ENCODE data around the gene GPR84. TPM values are rescaled to one million over a fixed set of nuclear protein-coding genes. Genes with fewer than 3 reads are reported as not detected.

GPR84 gene
- total RNA-seq = 49.4 TPM

DNA sequence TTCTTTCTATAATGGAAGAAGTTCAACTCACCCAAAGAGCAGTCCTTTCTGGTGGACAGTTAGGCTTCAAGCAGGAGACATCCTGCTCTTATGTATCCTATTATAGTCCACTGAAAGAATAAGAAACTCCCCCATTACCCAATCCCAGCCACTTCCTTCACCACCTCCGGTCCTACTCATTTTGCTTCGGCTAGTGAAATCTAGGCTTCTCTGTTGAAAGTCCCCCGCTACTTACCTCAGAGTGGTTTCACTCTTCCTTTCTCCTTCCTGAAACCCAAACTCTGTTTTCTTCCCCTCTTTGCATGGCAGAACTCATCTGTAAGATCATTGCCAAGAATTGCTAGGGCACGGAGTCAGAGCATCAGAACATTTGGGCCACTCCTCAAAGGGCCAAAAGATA lies at the start of gene GPR84:
Gene GPR84, minus strand, starts transcription at position 74 of the 400 bp plus-strand sequence. CDS start 635 bp downstream, outside the sequence.
- Histone ChIP-seq H3K9me3 (ENCODE audit: low read depth, low read length) (no peaks in the 10 kb centered on the region), H3K4me3 (ENCODE audit: low read length) (peak within 1 kb of the TSS; percentile 7), H3K4me1 (ENCODE audit: insufficient read depth, low read length) (peaks cover 77% of the 10 kb centered on the region), H3K27me3 (ENCODE audit: insufficient read depth, low read length) (no peaks in the 10 kb centered on the region)

DNA sequence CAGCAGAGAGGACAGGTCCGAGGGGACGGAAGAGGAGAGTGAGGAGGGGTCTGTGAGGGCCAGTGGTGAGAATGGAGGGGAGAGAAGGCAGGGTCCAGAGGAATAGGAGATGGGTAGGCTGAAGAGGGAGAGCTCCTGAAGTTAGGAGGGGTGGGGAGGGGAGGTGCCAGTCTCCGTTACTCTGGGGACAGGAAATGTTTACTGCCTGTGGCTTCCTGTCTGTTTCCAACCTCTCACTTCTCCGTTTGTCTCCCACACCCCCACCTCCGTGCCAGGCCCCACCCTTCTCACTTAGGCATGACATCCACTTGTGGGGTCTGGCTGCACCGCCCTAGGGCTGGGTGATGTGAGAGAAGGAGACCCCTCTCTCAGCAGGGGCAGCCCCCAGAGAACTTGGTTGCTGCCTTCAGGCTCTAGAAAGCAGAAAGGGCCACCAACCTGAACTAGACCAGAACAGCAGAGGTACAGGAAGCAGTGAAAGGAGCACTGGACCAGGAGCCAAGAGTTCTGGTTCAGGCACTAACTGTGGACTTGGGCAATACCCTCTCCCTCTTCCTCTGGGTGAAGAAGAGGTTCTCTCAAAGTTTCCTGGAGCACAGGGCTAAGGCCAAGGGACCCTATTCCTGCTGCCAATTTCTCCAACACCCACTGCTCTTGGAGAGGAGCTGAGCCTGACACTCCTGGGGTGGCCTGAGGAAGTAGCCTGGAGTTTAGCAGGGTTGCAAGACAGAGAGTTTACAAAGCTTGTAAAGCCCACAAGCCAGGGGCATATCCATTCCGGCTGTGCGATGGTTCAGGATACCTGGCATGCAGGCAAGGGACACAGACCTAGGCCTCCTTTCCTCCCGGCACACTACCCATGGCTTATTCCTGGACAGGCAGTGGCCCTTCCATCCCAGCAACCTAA lies 49.3 kb upstream of the GPR84 start:
- Histone ChIP-seq H3K4me3 (ENCODE audit: low read length) (peak overlapping the region; percentile 27), H3K4me1 (ENCODE audit: insufficient read depth, low read length) (peaks cover 95% of the 10 kb centered on the region), H3K9me3 (ENCODE audit: low read depth, low read length) (no peaks in the 10 kb centered on the region), H3K27me3 (ENCODE audit: insufficient read depth, low read length) (no peaks in the 10 kb centered on the region)

DNA sequence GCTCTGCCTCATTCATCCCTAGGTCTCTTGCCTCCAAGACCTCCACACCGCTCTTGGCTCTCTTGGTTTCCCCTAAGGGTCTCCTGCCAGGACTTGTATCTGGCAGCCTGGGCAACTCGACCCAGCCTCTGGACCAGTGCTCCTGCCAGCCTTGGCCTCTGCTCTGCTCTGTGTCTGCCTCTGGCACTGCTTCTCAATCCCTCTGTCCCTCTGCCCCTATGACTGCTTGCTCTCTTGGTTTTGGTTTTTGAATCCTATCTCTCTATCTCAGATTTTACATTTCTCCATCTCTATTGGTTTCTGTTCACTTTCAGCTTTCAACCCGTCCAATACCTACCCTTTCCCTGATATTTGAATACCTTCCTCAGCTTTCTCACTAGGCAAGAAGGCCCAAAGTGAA lies 48.5 kb upstream of the GPR84 start:
- peak overlapping the region; percentile 27 for H3K4me3 ChIP-seq (ENCODE audit: low read length)
- no peaks in the 10 kb centered on the region for H3K9me3 ChIP-seq (ENCODE audit: low read depth, low read length)
- no peaks in the 10 kb centered on the region for H3K27me3 ChIP-seq (ENCODE audit: insufficient read depth, low read length)
- peaks cover 100% of the 10 kb centered on the region for H3K4me1 ChIP-seq (ENCODE audit: insufficient read depth, low read length)

DNA sequence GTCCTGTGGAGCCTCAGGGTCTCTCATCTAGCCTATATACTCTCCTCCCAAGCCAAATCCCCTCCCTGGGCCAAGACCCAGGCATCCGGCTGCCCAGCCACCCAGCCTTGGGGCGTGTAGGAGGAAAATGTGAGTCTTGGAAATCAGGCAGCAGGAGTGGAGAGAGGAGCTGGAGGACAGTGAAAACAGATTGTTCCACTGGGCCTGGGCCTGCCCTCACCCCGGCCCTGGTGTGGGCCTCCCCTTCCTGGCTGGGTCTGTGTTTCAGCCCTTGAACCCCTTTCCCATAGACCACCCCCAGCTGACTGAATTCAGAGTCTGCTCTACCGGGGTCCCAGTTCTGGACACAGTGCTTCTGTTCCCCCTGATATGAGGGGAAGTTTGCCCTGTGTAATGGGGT lies 48.1 kb upstream of the GPR84 start:
- H3K27me3 ChIP-seq (ENCODE audit: insufficient read depth, low read length) = no peaks in the 10 kb centered on the region
- no peaks in the 10 kb centered on the region for H3K9me3 ChIP-seq (ENCODE audit: low read depth, low read length)
- H3K4me1 ChIP-seq (ENCODE audit: insufficient read depth, low read length) = peaks cover 100% of the 10 kb centered on the region
- peak overlapping the region; percentile 27 for H3K4me3 ChIP-seq (ENCODE audit: low read length)

DNA sequence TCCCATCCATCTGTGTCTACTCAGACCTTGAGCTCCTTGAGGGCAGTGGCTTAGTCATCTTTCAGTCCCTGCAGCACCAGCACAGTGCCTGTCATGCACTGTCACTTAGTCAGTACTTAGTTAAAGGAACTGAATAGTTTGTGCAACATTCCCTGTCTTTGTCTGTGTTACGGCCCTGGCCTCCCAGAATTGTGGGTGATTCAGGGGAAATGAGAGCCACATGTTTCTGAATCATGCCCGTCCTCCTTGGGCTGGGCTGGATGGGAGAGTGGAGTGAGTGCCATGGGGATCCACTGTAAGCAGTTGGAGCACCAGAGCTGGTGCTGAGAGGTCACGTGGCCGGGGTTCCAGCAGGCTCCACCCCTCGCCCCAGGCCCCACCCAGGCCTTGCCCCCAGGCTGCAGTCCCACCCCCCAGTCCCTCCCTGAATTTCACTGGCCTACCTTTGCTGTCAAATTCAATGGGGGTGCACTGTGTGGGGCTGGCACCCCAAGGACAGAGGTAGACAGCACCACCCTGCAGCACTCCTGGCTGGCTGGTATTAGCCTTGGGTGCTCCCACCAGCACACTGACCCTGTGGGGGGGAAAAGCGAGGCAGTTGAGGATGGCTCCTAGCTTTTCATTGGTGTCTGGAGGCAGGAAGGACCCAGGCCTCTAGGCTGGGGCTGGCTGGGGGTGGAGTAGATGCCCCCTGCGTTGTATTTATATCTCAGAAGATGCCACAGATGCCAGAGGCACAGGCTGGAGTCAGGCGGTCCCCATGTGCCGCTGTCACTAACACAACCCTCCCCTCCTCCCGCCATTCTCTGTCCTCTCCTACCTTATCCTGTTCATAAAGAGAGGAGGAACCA lies 47.3 kb upstream of the GPR84 start:
- Histone ChIP-seq H3K27me3 (ENCODE audit: insufficient read depth, low read length) (no peaks in the 10 kb centered on the region), H3K4me3 (ENCODE audit: low read length) (peak overlapping the region; percentile 10), H3K4me1 (ENCODE audit: insufficient read depth, low read length) (peaks cover 96% of the 10 kb centered on the region), H3K9me3 (ENCODE audit: low read depth, low read length) (no peaks in the 10 kb centered on the region)

DNA sequence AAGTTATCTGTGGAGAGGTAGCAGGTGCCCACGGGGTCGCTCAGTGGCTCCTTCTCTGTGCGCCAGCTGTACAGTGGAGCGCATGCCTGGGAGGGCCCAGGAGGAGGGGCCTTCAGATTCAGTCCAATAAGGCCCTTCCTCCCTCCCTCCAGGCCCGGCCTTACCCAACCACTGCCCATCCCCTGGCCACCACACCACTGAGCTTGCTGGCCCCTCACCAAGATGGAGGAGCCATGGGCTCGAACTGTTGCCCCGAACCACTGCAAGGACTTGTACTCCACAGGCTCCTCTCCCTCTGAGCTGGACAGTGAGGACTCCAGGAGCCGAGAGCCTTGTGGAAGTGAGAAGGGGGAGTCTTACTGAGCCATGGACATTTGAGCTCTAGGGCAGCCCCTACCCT lies 45.0 kb upstream of the GPR84 start:
- no peaks in the 10 kb centered on the region for H3K27me3 ChIP-seq (ENCODE audit: insufficient read depth, low read length)
- H3K4me1 ChIP-seq (ENCODE audit: insufficient read depth, low read length) = peaks cover 78% of the 10 kb centered on the region
- no peaks in the 10 kb centered on the region for H3K9me3 ChIP-seq (ENCODE audit: low read depth, low read length)
- no peak overlapping the region for H3K4me3 ChIP-seq (ENCODE audit: low read length)

DNA sequence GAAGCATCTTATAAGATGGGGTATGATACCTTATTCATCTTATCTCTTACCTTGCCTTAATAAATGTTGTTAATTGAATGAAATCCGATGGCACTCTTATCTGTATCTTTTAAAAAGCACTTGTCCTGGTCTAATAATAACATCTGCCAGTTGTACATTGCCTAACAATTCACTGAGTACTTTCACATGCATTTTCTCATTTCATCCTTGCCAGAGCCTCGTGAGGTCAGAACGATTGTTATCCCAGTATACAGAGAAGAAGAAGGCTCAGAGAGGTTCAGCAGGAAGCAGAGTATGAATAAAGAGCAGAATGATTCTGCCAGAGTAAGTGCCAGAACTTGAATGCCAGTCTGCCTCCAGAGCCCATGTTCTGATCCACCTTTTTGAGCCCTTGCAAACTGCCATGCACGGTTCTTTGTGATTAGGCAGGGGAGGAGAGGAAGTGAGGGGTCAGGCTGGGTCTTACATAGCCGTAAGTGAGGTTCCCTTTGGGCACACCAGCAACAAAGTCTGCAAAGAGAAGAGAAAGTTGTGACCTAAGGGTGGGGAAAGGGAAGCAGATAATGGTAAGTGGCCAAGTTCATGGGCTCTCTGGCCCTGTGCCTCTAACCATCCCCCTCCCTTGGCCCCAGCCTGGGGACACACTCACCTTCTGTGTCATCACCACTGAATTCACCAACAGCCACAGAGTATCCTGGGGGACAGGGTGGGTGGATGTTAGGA lies 43.1 kb upstream of the GPR84 start:
- H3K27me3 ChIP-seq (ENCODE audit: insufficient read depth, low read length) = no peaks in the 10 kb centered on the region
- no peak overlapping the region for H3K4me3 ChIP-seq (ENCODE audit: low read length)
- H3K4me1 ChIP-seq (ENCODE audit: insufficient read depth, low read length) = peaks cover 59% of the 10 kb centered on the region
- H3K9me3 ChIP-seq (ENCODE audit: low read depth, low read length) = no peaks in the 10 kb centered on the region

DNA sequence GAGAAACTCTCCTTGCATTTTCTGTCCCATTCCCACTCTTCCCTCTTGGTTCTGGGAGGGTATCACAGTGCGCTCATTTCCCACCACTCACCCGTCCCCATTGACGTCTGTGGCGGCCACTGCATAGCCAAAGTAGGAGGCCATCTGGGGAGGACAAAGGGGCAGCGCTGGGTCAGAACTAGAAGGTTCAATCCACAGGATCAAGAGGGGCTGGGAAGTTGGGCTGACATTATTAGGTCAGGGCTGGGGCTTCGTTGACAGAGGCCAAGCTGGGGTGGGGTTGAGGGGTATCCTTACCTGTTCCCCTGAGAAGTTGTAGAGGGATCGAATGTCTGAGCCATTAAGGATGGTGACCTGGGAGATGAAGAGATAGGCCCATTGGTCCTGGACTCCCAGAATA lies 41.3 kb upstream of the GPR84 start:
- Histone ChIP-seq H3K9me3 (ENCODE audit: low read depth, low read length) (no peaks in the 10 kb centered on the region), H3K4me1 (ENCODE audit: insufficient read depth, low read length) (peaks cover 42% of the 10 kb centered on the region), H3K4me3 (ENCODE audit: low read length) (no peak overlapping the region), H3K27me3 (ENCODE audit: insufficient read depth, low read length) (no peaks in the 10 kb centered on the region)

DNA sequence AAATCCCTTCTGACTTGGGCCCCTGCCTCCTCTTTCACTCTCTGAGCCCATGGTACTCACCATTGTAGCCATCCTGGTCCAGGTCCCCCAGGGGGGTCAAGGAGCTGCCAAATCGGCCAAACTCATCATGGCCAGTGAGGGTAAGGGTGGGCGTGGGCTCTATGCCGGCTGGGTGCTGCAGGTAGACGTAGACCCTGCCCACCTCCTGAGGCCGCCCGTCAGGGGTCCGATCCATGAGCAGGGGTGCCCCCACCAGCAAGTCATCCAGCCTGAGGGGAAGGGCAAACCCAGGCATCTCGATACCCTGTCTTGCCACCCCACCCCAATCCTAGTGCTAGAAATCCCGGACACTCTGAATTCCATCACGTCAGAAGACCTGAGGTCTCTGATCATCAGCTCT lies 40.8 kb upstream of the GPR84 start:
- no peaks in the 10 kb centered on the region for H3K27me3 ChIP-seq (ENCODE audit: insufficient read depth, low read length)
- no peaks in the 10 kb centered on the region for H3K9me3 ChIP-seq (ENCODE audit: low read depth, low read length)
- no peak overlapping the region for H3K4me3 ChIP-seq (ENCODE audit: low read length)
- peaks cover 37% of the 10 kb centered on the region for H3K4me1 ChIP-seq (ENCODE audit: insufficient read depth, low read length)

DNA sequence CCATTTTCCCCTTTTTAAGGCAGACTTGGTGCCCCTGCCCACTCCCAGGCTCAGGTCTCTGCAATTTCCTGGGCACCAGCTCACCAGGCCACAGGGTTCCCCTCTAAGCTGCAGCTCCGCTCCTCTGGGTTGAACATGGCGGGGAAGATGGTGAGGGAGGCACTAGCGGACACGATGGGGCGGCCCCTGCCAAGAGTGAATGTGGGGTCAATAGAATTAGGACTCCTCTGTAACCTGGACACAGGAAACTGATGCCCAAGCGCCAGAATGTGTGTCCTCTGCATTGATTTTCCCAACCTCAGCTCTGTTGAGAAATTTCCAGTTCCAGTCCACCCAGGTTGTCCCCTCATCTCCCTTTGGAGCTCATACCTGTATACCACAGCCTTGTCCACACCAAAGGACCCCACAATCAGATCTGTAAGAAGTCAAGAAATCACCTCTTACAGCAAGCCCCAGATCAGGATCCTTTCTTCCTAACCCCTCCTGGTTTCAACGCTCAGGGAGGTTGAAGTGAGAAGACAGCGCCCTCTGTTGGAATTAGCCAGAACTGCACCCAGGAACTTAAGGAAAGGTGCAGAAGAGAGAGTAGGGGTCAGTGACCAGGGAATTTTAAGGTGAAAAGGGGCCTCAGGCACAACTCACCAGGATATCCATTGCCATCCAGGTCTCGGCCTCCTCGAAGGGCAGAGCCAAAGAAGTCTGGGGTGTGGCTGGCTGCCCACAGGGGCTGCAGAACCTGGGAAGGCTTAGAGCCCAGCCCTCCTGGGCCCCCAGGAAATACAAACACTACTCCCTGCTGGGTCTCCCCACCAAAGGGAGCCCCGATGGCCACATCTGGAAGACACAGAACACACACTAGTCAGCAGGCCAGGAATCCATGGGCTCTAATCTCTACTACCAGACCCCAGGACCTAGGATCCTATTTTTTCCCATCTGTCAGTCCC lies 40.0 kb upstream of the GPR84 start:
- Histone ChIP-seq H3K4me1 (ENCODE audit: insufficient read depth, low read length) (peaks cover 29% of the 10 kb centered on the region), H3K4me3 (ENCODE audit: low read length) (no peak overlapping the region), H3K27me3 (ENCODE audit: insufficient read depth, low read length) (no peaks in the 10 kb centered on the region), H3K9me3 (ENCODE audit: low read depth, low read length) (no peaks in the 10 kb centered on the region)

DNA sequence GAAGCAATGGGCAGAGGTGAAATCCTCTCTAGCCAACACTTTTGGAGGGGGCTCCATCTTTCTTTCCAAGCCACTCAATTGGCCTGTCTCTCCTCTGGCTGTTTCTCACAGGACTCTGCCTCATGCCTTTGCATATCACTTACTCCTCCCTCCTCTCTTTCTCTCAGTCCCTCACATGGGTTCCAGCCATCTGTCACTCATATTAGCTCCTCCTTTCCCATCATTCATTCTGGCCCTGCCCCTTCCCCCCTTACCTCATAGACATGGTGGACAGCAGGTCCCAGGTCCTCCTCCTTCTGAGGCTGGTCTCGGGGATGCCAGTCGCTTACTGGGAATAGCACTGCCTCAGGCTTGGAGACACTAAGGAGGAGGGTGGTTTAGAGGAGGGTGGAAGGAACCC lies 36.8 kb upstream of the GPR84 start:
- peaks cover 6% of the 10 kb centered on the region for H3K4me1 ChIP-seq (ENCODE audit: insufficient read depth, low read length)
- no peaks in the 10 kb centered on the region for H3K27me3 ChIP-seq (ENCODE audit: insufficient read depth, low read length)
- H3K4me3 ChIP-seq (ENCODE audit: low read length) = no peak overlapping the region
- no peaks in the 10 kb centered on the region for H3K9me3 ChIP-seq (ENCODE audit: low read depth, low read length)

DNA sequence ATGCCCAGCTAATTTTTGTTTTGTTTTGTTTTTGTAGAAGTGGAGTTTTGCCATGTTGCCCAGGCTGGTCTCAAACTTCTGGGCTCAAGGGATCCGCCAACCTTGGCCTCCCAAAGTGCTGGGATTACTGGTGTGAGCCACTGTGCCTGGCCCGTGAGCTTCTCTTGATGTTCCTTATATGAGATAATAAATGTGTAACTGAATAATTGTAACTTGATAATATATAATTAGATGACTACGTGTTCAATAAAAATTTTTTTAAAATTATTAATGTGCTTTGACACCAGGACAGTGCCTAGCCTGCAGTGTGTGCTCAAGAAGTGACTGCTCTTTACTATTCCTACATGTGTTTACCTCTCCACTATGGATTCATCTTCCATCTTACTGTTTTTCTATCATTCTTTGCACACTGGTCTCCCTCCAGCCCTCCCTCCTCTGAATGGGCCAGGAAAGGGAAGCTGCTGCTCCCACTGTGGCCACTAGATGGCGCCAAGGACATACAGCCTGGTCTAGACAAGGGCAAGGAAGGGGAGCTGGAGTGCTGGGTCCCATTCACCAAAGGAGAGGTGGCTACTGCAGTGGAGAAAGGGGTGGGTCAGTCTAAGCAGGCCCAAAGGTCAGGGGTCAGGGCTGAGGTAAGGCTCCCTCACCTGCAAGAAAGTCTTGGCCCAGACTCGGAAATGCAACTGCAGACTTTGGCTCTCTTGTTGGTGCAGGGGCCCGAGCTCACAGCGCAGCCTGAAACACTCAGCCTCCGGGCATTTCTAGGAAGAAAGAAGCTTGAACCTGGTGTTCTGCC lies 34.9 kb upstream of the GPR84 start:
- H3K27me3 ChIP-seq (ENCODE audit: insufficient read depth, low read length) = no peaks in the 10 kb centered on the region
- H3K9me3 ChIP-seq (ENCODE audit: low read depth, low read length) = no peaks in the 10 kb centered on the region
- H3K4me1 ChIP-seq (ENCODE audit: insufficient read depth, low read length) = peaks cover 8% of the 10 kb centered on the region
- no peak overlapping the region for H3K4me3 ChIP-seq (ENCODE audit: low read length)

DNA sequence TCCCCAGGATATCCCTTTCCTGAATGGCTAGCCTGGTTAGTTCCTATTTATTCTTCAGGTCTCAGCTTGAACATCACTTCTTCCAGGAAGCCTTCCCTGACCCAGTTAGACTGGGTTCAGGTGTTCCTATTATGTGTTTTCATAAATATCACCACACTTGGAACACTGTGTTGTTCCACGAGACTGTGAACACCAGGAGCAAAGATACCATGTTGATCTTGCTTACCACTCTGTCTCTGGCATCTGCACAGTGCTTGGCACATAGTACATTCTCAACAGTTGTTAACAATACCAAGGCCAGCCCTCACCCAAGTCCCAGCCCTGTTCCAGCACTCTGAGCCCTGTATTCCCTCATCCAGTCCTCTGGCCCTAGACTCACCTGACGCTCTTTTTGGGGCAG lies 33.9 kb upstream of the GPR84 start:
- H3K9me3 ChIP-seq (ENCODE audit: low read depth, low read length) = no peaks in the 10 kb centered on the region
- H3K4me3 ChIP-seq (ENCODE audit: low read length) = no peak overlapping the region
- H3K4me1 ChIP-seq (ENCODE audit: insufficient read depth, low read length) = peaks cover 18% of the 10 kb centered on the region
- no peaks in the 10 kb centered on the region for H3K27me3 ChIP-seq (ENCODE audit: insufficient read depth, low read length)
